AG09309 (cell line): ENCODE measurements around the gene AGXT.

ENCODE experiments used
- DNase-seq: peaks from one replicate; pipeline ENCODE4 v3.0.0-alpha.2; 2010; ENCODE audit warnings: low read depth
- H3K4me3 ChIP-seq: 2 replicates; pipeline ENCODE4 v1.5.1; 2011; ENCODE audit warnings: mild to moderate bottlenecking, low read depth, low read length, moderate library complexity; ENCODE audit not compliant: control insufficient read depth
- TF ChIP-seq, protein P1 (sequence below): IDR thresholded peaks from 2 replicates; pipeline ENCODE4 v1.5.1; 2011; ENCODE audit warnings: mild to moderate bottlenecking, low read depth, low read length, inconsistent platforms; ENCODE audit not compliant: insufficient read depth, control insufficient read depth; ENCODE audit errors: missing control alignments

Gene AGXT

DNA sequence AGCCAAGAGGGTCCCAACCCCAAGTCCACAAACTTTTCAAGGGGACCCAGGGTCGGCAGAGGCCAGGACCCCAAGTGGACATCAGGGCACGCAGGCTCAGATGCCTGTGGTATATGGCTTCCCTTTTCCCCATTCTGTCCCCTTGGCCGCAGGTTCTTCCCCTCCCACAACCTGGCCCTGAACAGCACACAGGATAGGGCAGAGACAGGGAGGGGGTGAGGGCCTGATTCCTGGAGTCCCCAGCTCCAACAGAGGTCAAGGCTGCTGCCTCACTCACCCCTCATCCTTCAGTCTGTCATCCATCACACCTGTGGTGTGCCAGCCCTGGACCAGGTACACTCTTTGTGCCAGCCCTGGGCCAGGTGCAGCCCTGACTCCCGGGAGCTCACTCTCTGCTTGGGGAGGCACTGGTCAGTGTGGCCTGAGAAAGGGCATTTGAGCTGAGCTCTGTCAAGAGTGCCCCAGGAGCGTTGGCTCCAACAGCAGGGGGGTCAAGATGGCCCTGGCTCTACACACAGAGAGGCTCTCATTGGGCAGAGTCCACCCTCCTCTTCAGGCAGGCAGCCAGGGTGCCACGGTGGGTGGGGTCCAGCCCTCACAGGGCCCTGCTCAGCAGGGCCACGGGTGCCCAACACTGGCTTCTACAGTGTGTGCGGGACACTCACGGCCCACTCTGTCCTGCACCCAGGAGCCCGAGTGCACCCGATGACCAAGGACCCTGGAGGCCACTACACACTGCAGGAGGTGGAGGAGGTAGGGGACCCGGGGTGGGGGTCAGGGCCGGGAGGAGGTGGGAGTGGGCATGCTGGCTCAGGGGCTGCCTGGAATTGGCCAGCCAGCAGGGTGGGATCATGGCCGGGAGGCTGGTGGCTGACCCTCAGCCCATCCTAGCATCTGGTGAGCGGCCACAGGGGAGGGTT, 1.6 kb downstream of the AGXT start:
- no peak overlapping the region for H3K4me3 ChIP-seq
- DNase-seq = no peak
- TF ChIP-seq, protein P1, sequence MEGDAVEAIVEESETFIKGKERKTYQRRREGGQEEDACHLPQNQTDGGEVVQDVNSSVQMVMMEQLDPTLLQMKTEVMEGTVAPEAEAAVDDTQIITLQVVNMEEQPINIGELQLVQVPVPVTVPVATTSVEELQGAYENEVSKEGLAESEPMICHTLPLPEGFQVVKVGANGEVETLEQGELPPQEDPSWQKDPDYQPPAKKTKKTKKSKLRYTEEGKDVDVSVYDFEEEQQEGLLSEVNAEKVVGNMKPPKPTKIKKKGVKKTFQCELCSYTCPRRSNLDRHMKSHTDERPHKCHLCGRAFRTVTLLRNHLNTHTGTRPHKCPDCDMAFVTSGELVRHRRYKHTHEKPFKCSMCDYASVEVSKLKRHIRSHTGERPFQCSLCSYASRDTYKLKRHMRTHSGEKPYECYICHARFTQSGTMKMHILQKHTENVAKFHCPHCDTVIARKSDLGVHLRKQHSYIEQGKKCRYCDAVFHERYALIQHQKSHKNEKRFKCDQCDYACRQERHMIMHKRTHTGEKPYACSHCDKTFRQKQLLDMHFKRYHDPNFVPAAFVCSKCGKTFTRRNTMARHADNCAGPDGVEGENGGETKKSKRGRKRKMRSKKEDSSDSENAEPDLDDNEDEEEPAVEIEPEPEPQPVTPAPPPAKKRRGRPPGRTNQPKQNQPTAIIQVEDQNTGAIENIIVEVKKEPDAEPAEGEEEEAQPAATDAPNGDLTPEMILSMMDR = no peak

DNA sequence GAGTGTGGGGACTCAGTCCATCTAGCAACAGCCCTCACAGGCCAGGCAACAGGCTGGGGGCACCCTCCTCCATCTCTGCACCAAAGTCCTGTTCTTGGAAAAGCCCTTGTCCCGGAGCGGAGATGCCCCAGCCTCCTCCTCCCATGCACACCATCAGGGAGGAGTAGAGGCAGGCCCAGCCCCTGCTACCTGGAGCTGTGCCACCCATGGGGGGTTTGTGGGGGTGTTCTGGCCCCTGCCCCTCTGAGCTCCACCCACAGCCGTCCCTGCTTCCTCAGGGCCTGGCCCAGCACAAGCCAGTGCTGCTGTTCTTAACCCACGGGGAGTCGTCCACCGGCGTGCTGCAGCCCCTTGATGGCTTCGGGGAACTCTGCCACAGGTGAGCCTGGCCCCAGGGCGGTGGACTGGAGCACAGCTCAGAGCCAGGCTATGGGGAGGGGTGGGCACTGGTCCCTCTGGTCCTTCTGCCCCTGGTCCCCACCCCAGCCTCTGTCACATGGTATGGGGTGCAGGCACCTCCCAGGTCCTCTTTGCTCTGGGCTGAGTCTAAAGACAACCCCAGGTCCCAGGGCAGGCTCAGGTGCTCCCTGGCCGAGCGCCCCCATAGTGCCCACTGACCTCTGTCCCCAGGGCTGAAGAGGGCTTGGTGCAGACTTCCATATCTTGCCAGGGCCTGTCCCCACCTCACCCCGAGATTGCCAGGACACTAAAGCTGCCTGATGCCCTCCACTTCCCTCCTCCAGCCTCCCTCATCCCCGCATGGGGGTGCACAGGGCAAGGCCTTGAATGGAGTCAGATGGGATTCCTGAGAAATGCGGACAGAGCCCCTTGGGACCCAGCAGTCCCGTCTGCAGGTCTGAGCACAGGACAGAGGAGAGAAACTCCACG, 2.7 kb downstream of the AGXT start:
- TF ChIP-seq, protein P1 = no peak
- DNase-seq = no peak
- no peak overlapping the region for H3K4me3 ChIP-seq

DNA sequence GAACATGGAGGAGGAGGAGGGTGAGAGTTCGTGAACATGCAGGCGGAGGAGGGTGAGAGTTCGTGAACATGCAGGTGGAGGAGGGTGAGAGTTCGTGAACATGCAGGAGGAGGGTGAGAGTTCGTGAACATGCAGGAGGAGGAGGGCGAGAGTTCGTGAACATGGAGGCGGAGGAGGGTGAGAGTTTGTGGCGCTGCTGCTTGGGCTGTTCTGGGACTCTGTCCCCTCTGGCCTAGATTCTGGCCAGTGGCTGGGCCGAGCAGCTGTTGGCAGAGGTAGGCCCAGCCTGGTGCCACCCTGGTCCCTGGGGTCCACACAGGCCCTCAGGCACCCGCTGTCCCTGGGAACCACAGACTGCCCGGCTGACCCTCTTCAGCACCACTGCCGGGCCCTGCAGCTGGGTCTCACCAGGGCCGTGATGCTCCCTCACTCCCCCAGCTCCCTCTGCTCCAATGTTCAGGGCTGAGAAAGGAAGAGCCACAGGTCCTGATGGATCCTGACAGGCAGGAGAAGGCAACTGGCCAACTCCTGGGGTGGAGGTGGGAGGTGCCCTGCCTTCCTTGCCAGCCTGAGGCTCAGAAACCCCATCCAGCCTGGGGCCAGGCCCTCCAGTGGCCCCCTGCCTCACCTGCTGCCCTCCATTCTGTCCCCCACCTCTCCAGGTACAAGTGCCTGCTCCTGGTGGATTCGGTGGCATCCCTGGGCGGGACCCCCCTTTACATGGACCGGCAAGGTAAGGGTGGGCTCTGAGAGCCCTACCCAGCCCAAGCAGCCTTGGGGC, 3.9 kb downstream of the AGXT start:
- TF ChIP-seq, protein P1 = no peak
- no peak overlapping the region for H3K4me3 ChIP-seq
- no peak for DNase-seq

DNA sequence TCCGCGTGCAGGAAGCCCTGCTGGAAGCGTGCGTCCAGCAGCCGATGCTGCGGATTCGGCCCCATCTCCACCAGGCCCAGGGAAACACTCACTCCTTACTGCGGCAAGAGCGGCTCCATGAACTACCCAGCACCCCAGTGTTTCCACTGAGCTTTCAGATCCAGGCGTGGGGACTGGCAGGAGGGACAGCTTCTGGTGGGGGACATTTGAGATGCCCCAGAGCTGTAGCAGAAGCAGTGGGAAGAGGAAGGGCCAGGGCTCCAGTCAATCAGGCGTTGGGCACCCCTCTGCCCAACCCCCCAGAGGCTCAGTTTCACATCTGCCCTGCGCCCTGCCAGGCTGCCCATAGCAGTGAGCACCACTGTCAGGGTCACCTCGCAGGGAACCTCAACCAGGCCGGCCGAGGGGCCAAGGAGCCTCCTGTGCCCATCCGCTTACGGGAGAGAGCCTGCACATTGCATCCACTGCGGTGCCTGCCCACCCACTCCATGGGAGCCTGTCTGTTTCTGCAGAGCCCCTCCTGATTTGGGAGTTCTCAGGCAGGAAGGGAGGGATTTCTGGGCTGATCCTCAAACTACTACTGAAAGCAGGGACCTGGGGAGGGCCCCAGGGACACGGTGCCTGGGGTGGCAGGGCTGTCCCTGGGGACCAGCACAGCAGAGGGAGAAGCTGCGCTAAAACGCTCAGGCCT, 4.6 kb downstream of the AGXT start:
- no peak overlapping the region for H3K4me3 ChIP-seq
- TF ChIP-seq, protein P1 = no peak
- no peak for DNase-seq

DNA sequence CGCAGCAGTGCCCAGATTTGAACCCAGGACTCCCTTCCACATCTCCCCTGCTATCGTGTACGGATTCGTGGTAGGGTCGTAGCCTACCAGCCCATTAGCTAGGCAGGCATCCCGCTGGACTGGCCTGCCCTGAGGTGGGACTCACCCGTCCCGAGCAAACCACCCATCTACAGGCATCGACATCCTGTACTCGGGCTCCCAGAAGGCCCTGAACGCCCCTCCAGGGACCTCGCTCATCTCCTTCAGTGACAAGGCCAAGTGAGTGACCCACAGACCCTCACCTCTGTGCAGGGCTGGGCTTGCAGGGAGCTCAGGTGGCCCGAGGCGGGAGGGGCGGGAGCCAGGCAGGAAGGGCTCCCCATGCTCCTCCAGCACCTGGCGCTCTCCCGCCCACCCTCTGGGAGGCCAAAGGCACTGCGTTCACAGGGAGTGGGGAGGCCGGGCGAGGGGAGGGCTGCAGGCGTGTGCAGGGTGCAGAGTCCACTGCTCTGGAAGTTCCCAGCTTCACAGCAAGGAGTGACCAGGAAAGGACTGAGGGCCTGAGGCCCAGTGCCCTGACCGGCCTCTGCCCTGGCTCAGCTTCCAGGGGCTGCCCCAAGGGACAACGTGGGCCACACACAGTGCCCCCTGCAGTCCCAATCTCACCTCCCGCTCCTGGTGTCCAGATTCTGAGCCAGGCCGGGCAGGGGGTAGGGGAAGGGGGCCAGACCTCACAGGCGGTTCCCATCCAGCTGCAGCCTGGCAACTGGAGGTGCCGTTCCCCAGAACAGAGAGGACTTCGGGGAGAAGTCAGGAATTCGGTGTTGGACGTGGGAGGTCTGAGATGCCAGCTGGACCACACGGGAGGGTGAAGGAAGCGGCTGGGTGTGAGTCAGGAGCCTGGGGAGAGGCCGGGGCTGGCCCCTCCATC, 5.4 kb downstream of the AGXT start:
- TF ChIP-seq, protein P1 = peak; percentile 11
- no peak overlapping the region for H3K4me3 ChIP-seq
- DNase-seq = no peak
